SU-DHL-6 (cell line): ENCODE results near the gene MGAT4A.

Experiments
- H2AFZ ChIP-seq: fragments of 200-600 bp; sonication (generic); 2 replicates; pipeline ENCODE4 v1.6.1; 2014; ENCODE audit warnings: low read depth, mild to moderate bottlenecking, moderate library complexity, mixed read lengths, antibody characterized with exemption, low read length; ENCODE audit not compliant: severe bottlenecking
- H3F3A ChIP-seq: fragments of 200-600 bp; shearing (Covaris generic); 2 replicates; pipeline ENCODE4 v1.6.0; 2016; ENCODE audit warnings: antibody characterized with exemption, mild to moderate bottlenecking; ENCODE audit not compliant: insufficient read depth
- H3K27ac ChIP-seq: fragments of 200-600 bp; sonication (generic); 2 replicates; pipeline ENCODE4 v1.5.1; 2016; ENCODE audit warnings: low read depth, mild to moderate bottlenecking, low read length, moderate library complexity, mixed read lengths
- H3K27me3 ChIP-seq: fragments of 200-600 bp; sonication (generic), shearing (Covaris generic); 2 replicates; pipeline ENCODE4 v1.6.0; 2014; ENCODE audit warnings: mild to moderate bottlenecking, low read length
- H3K36me3 ChIP-seq: fragments of 200-600 bp; sonication (generic); 2 replicates; pipeline ENCODE4 v1.6.1; 2014; ENCODE audit warnings: mild to moderate bottlenecking, low read length, mixed read lengths
- H3K4me2 ChIP-seq: fragments of 300-600, 200-600 bp; shearing (Covaris generic), sonication (generic); 2 replicates; pipeline ENCODE4 v1.6.0; 2014; ENCODE audit warnings: low read length, low read depth, mild to moderate bottlenecking; ENCODE audit not compliant: poor library complexity, severe bottlenecking
- H3K4me3 ChIP-seq: fragments of 200-600 bp; sonication (generic); 2 replicates; pipeline ENCODE4 v1.5.1; 2014; ENCODE audit warnings: antibody characterized with exemption, low read length, mild to moderate bottlenecking, mixed read lengths; ENCODE audit not compliant: insufficient read depth, poor library complexity, severe bottlenecking
- H3K79me2 ChIP-seq: fragments of 200-600 bp; sonication (generic); 2 replicates; pipeline ENCODE4 v1.6.1; 2014; ENCODE audit warnings: mild to moderate bottlenecking, low read length, moderate library complexity; ENCODE audit not compliant: insufficient read depth
- H3K9ac ChIP-seq: fragments of 200-600 bp; sonication (generic); 2 replicates; pipeline ENCODE4 v1.7.0; 2014; ENCODE audit warnings: mild to moderate bottlenecking, low read length
- H3K9me2 ChIP-seq: fragments of 200-600 bp; sonication (generic); replicated peaks from 2 replicates; pipeline ENCODE4 v1.6.1; 2014; ENCODE audit warnings: low read length; ENCODE audit not compliant: insufficient read depth
- H3K9me3 ChIP-seq: fragments of 200-600 bp; sonication (generic); 2 replicates; pipeline ENCODE4 v1.6.1; 2014; ENCODE audit warnings: low read length, mixed read lengths; ENCODE audit not compliant: insufficient read depth
- H4K20me1 ChIP-seq: fragments of 200-600 bp; sonication (generic); 2 replicates; pipeline ENCODE4 v1.6.1; 2014; ENCODE audit warnings: low read depth, mild to moderate bottlenecking, antibody characterized with exemption, low read length, moderate library complexity, mixed read lengths
- EZH2phosphoT487 ChIP-seq: fragments of 200-600 bp; sonication (generic), shearing (Covaris generic); conservative IDR thresholded peaks from 2 replicates; pipeline ENCODE4 v1.6.1; 2018; ENCODE audit warnings: mild to moderate bottlenecking, antibody characterized with exemption, low read length, moderate library complexity, mixed read lengths
- TF ChIP-seq, protein P1 (sequence below): fragments of 200-600 bp; sonication (generic); IDR thresholded peaks from one replicate; pipeline ENCODE4 v1.5.1; 2017; ENCODE audit warnings: antibody characterized with exemption, mild to moderate bottlenecking, low read length, moderate library complexity; ENCODE audit not compliant: insufficient read depth, poor library complexity, severe bottlenecking

The MGAT4A gene

DNA sequence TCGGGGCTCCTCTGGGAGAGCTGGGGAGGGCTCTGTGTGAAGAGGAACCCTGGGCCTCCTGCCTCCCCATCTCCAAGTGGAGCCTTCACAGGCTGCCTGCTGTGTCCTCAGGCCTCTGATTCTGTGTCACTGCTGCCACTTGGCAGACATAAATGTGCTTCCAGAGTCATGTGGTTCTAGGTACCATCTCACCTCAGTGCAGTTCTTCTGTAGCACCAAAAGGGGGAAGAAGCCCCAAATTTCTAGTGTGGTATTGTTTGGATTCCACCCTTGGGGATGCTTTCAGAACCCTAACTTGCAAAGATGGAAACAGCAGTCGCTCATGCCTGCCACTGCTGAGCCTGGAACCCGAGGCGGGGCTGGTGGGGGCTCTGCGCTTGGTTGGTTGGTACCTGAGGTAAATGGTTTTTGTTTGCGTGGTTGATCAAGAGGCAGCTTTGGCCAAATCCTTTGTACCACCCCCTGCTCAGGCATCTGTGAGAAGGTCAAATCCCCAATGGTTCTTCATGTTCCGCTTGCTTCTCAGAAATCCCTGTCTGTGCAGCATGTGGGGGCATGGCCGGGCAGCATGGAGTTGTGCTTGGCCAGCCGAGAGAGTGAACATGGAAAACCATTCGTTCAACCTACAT is 150.2 kb downstream of the MGAT4A start:
- Histone ChIP-seq H3K9me3 (no peaks in the 10 kb centered on the region), H3F3A (no peaks in the 10 kb centered on the region), H3K27me3 (no peaks in the 10 kb centered on the region), H2AFZ (no peak overlapping the region), H4K20me1 (no peaks in the 10 kb centered on the region), H3K27ac (no peak overlapping the region), H3K36me3 (no peaks in the 10 kb centered on the region), H3K79me2 (no peaks in the 10 kb centered on the region), H3K9ac (no peak overlapping the region), H3K4me3 (no peak overlapping the region), H3K9me2 (no peaks in the 10 kb centered on the region), H3K4me2 (no peak overlapping the region)
- TF ChIP-seq EZH2phosphoT487 = no peak

DNA sequence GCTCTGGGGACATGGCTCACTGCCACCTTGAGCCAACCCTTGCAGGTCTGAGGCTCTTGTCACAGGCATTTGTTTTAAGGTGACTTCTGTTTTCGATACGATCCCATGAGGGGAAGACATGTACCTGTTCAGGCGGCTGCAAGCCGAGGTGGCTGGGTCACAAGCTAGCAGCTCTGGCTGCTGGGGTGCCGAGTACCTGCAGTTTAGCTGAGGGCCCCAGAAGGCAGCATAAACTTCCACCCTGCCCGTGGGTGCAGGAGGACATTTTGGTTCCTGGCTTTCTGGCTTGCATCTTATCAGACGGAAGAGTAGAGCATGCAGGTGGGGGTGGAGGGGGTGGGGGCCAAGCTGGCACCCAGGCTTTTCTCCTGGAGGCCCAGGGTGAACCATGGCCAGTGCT is 151.0 kb downstream of the MGAT4A start:
- Histone ChIP-seq H3K9ac (no peak overlapping the region), H3K79me2 (no peaks in the 10 kb centered on the region), H2AFZ (no peak overlapping the region), H3K36me3 (no peaks in the 10 kb centered on the region), H3K9me2 (no peaks in the 10 kb centered on the region), H3K4me2 (no peak overlapping the region), H4K20me1 (no peaks in the 10 kb centered on the region), H3K27me3 (no peaks in the 10 kb centered on the region), H3K27ac (no peak overlapping the region), H3F3A (no peaks in the 10 kb centered on the region), H3K9me3 (no peaks in the 10 kb centered on the region), H3K4me3 (no peak overlapping the region)
- no peak for TF ChIP-seq EZH2phosphoT487
- TF ChIP-seq, protein P1, sequence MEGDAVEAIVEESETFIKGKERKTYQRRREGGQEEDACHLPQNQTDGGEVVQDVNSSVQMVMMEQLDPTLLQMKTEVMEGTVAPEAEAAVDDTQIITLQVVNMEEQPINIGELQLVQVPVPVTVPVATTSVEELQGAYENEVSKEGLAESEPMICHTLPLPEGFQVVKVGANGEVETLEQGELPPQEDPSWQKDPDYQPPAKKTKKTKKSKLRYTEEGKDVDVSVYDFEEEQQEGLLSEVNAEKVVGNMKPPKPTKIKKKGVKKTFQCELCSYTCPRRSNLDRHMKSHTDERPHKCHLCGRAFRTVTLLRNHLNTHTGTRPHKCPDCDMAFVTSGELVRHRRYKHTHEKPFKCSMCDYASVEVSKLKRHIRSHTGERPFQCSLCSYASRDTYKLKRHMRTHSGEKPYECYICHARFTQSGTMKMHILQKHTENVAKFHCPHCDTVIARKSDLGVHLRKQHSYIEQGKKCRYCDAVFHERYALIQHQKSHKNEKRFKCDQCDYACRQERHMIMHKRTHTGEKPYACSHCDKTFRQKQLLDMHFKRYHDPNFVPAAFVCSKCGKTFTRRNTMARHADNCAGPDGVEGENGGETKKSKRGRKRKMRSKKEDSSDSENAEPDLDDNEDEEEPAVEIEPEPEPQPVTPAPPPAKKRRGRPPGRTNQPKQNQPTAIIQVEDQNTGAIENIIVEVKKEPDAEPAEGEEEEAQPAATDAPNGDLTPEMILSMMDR = no peak

DNA sequence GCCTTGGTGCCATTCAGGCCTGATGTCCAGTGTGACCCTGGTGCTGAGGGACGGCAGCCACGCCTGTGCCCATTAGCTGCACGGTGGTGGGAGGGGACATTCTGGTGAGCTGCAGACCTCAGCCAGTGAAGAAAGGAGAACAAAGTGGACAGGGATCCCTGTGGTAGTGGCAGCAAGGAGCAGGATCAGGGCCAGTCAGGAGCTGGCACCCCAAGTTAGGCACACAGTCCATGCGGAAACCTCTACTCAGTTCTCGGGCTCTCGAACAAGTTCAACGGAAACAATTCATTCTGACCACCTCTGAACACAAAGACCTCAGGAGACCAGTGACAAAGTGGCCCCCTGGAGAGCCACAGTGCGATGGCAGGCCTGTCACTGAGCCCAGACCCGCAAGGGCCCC is 152.7 kb downstream of the MGAT4A start:
- Histone ChIP-seq H3K79me2 (no peaks in the 10 kb centered on the region), H3K9me3 (no peaks in the 10 kb centered on the region), H3K27me3 (no peaks in the 10 kb centered on the region), H4K20me1 (no peaks in the 10 kb centered on the region), H3K27ac (no peak overlapping the region), H3F3A (no peaks in the 10 kb centered on the region), H3K4me2 (no peak overlapping the region), H3K4me3 (no peak overlapping the region), H3K9ac (no peak overlapping the region), H3K36me3 (no peaks in the 10 kb centered on the region), H3K9me2 (no peaks in the 10 kb centered on the region), H2AFZ (no peak overlapping the region)
- no peak for TF ChIP-seq EZH2phosphoT487
- TF ChIP-seq, protein P1 = no peak

DNA sequence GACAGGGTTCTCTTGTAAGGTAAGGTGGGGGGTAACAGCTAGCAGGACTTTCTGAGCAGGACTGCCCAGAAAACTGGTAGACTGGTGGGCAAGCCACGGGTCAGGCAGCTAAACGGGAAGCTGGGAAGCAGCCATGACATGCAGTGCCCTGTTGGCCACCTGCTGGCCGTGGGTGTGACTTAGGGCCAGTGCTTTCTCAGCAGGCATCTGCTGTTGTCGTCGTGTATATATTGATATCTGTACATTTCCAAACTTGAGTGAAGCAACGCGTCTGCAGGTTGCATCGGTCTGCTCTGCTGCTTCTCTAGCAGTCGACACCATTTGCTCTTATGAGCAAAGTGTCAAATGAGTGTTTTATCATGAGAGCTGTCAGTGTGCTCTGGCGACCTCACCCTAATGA is 153.6 kb downstream of the MGAT4A start:
- Histone ChIP-seq H3F3A (no peaks in the 10 kb centered on the region), H2AFZ (no peak overlapping the region), H3K4me3 (no peak overlapping the region), H3K27me3 (no peaks in the 10 kb centered on the region), H3K4me2 (no peak overlapping the region), H3K9ac (no peak overlapping the region), H3K27ac (no peak overlapping the region), H4K20me1 (no peaks in the 10 kb centered on the region), H3K9me3 (no peaks in the 10 kb centered on the region), H3K36me3 (no peaks in the 10 kb centered on the region), H3K79me2 (no peaks in the 10 kb centered on the region), H3K9me2 (no peaks in the 10 kb centered on the region)
- TF ChIP-seq, protein P1 = no peak
- no peak for TF ChIP-seq EZH2phosphoT487
